ENCODE results near the gene HLA-DQB1. TPM values are rescaled to one million over a fixed set of nuclear protein-coding genes. Genes with fewer than 3 reads are reported as not detected.
"Not testable (repeated sequence)": the region's sequence is repeated elsewhere in the genome, so short reads cannot be mapped to it uniquely, and the experiment has no call there.

HLA-DQB1 gene
- total RNA-seq (ENCODE audit: low replicate concordance) = 5.1 and 12.8 TPM in 2 replicates
- long read RNA-seq, transcript HLA-DQB1-205 (5 exons, 1,642 nt) = major isoform, 42 of 46 reads
- long read RNA-seq, partial matches to known transcripts = 1 of 46 reads
- long read RNA-seq, other reads (novel, unspliced or antisense) = 3 of 46 reads

DNA sequence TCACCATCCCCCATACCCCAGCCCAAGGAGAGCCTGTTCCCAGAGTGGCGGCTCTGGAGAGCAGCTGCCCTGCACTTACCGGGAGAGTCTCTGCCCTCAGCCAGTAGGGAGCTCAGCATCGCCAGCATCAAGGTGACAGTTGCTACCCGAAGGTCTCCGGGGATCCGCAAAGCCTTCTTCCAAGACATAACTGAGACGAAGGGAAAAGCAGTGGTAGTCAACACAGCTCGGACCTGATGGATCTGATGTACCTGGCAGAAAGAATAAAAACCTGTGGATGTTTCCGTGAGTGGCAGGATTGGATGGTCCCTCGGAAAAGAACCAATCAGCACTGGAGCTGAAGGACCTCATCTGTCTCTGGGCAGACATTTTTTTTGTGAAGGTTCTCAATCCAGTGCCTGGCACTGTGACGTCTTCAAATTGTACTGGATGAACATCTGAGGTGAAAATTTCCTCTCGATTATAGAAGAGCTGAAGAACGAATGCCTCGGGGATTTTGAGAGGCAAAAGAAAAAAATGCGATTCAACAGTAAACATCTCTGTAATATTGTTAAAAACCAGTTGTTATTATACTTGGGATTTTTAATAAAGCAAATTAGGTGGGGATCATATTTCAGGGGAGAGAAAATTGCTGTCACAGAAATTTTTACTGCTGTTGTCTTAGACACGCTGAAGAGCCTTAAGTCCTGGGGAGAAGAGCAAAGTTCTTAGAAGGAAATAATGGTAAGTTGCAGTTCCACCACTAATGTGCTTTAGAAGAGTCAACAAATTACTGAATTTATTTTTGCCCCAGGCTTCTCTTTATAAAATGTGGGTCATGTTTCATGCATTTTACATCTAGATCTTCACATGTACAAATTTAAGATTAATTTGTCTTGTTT lies at the start of gene HLA-DQB1:
Gene HLA-DQB1, minus strand, starts transcription at position 238 of the 881 bp plus-strand sequence. Its CDS starts 50 bp downstream, at position 188.
- H3K4me3 Mint-ChIP-seq = peak within 1 kb of the TSS; percentile 77
- TF ChIP-seq, protein P1, sequence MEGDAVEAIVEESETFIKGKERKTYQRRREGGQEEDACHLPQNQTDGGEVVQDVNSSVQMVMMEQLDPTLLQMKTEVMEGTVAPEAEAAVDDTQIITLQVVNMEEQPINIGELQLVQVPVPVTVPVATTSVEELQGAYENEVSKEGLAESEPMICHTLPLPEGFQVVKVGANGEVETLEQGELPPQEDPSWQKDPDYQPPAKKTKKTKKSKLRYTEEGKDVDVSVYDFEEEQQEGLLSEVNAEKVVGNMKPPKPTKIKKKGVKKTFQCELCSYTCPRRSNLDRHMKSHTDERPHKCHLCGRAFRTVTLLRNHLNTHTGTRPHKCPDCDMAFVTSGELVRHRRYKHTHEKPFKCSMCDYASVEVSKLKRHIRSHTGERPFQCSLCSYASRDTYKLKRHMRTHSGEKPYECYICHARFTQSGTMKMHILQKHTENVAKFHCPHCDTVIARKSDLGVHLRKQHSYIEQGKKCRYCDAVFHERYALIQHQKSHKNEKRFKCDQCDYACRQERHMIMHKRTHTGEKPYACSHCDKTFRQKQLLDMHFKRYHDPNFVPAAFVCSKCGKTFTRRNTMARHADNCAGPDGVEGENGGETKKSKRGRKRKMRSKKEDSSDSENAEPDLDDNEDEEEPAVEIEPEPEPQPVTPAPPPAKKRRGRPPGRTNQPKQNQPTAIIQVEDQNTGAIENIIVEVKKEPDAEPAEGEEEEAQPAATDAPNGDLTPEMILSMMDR (conservative IDR thresholded peaks at IDR 0.05) = no peak
- peaks cover 4% of the 10 kb centered on the region for H3K4me1 Mint-ChIP-seq (ENCODE audit: unreplicated experiment)

GRCh38 chr6:32713241-32713640 lies 46.8 kb upstream of the HLA-DQB1 start:
- Mint-ChIP-seq H3K4me1 (ENCODE audit: unreplicated experiment) (no peaks in the 10 kb centered on the region), H3K27ac (no peak overlapping the region), H3K9me3 (no peaks in the 10 kb centered on the region), H3K27me3 (peaks cover 15% of the 10 kb centered on the region), H3K36me3 (no peaks in the 10 kb centered on the region), H3K4me3 (no peak overlapping the region)
- no peak for DNase-seq (ENCODE audit: extremely low spot score, unreplicated experiment)
- TF ChIP-seq, protein P1 (conservative IDR thresholded peaks at IDR 0.05) = no peak

More for the DNA sequence above, at the start of gene HLA-DQB1:
- Mint-ChIP-seq H3K36me3 (no peaks in the 10 kb centered on the region), H3K27me3 (peaks cover 75% of the 10 kb centered on the region), H3K27ac (peak within 1 kb of the TSS; percentile 7), H3K9me3 (no peaks in the 10 kb centered on the region)
- DNase-seq (ENCODE audit: extremely low spot score, unreplicated experiment) = no peak

DNA sequence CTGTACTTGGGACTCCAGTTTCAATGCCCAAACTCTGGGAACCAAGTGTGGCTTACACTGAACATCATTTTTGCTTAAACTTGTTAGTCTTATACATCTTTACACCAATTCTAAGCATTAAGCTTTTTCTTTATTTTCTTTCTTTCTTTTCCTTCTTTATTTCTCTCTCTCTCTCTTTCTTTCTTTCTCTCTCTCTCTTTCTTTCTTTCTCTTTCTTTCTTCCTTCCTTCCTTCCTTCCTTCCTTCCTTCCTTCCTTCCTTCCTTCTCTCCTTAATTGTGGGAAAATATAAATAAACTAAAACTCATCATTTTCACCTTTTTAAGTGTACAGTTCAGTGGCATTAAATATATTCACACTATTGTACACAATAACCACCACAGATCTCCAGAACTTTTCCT lies 43.2 kb upstream of the HLA-DQB1 start:
- TF ChIP-seq, protein P1 (conservative IDR thresholded peaks at IDR 0.05) = no peak
- Mint-ChIP-seq H3K27me3 (peaks cover 15% of the 10 kb centered on the region), H3K36me3 (no peaks in the 10 kb centered on the region), H3K9me3 (no peaks in the 10 kb centered on the region), H3K4me3 (no peak overlapping the region), H3K27ac (no peak overlapping the region), H3K4me1 (ENCODE audit: unreplicated experiment) (no peaks in the 10 kb centered on the region)
- DNase-seq (ENCODE audit: extremely low spot score, unreplicated experiment) = no peak

DNA sequence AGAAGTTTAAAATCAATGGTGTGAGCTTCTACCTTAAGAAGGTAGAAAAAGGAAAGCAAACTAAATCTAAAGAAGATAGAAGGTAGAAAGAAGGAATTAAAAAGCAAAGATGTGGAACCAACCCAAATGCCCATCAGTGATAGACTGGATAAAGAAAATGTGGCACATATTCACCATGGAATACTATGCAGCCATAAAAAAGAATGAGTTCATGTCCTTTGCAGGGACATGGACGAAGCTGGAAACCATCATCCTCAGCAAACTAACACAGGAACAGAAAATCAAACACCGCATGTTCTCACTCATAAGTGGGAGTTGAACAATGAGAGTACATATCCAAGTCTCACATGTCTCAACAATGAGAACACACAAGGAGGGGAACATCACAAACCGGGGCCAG lies 38.7 kb upstream of the HLA-DQB1 start:
- not testable (repeated sequence) for H3K4me3 Mint-ChIP-seq; H3K4me1 Mint-ChIP-seq (ENCODE audit: unreplicated experiment); H3K9me3 Mint-ChIP-seq; DNase-seq (ENCODE audit: extremely low spot score, unreplicated experiment); H3K36me3 Mint-ChIP-seq; H3K27ac Mint-ChIP-seq
- H3K27me3 Mint-ChIP-seq = peaks cover 38% of the 10 kb centered on the region

- Mint-ChIP-seq H3K36me3 (no peaks in the 10 kb centered on the region), H3K9me3 (no peaks in the 10 kb centered on the region), H3K27ac (no peak overlapping the region), H3K4me3 (no peak overlapping the region), H3K4me1 (ENCODE audit: unreplicated experiment) (peaks cover 3% of the 10 kb centered on the region), H3K27me3 (peaks cover 43% of the 10 kb centered on the region)
- DNase-seq (ENCODE audit: extremely low spot score, unreplicated experiment) = no peak
- TF ChIP-seq, protein P1 (conservative IDR thresholded peaks at IDR 0.05) = no peak
These were observed 36.9 kb upstream of the HLA-DQB1 start for GRCh38 chr6:32703347-32703746.

- Mint-ChIP-seq H3K36me3 (no peaks in the 10 kb centered on the region), H3K27ac (no peak overlapping the region), H3K9me3 (no peaks in the 10 kb centered on the region), H3K4me3 (no peak overlapping the region), H3K27me3 (peaks cover 49% of the 10 kb centered on the region), H3K4me1 (ENCODE audit: unreplicated experiment) (peaks cover 3% of the 10 kb centered on the region)
- no peak for DNase-seq (ENCODE audit: extremely low spot score, unreplicated experiment)
- TF ChIP-seq, protein P1 (conservative IDR thresholded peaks at IDR 0.05) = peak; percentile 88
These were observed 34.1 kb upstream of the HLA-DQB1 start for GRCh38 chr6:32700391-32701040.

Data from type B pancreatic cell (in vitro differentiated cells).